ENCODE results near the gene KRTAP3-1.

- TF ChIP-seq CTCF (conservative IDR thresholded peaks at IDR 0.05; ENCODE audit: low read depth, low read length) (no peak), EZH2phosphoT487 (IDR thresholded peaks at IDR 0.05; ENCODE audit: borderline replicate concordance, low read length) (no peak)
Measured at GRCh38 chr17:40960144-40960543, 48.8 kb downstream of the KRTAP3-1 start.
